Fibroblast of skin of scalp (primary cell): ENCODE results near the gene FAM117A. TPM values are rescaled to one million over a fixed set of nuclear protein-coding genes. Genes with fewer than 3 reads are reported as not detected.

Source experiments
- DNase-seq: peaks from one replicate; pipeline ENCODE4 v3.0.0-alpha.2; 2013
- polyA plus RNA-seq, 2 experiments: library from polyadenylated mRNA; unstranded; fragments of 120-200 nt; gene quantifications; one replicate each; pipeline ENCODE4 v1.2.1, GENCODE V29; 2013; ENCODE audit not compliant: insufficient read length in 2 of 2

FAM117A gene, protein sequence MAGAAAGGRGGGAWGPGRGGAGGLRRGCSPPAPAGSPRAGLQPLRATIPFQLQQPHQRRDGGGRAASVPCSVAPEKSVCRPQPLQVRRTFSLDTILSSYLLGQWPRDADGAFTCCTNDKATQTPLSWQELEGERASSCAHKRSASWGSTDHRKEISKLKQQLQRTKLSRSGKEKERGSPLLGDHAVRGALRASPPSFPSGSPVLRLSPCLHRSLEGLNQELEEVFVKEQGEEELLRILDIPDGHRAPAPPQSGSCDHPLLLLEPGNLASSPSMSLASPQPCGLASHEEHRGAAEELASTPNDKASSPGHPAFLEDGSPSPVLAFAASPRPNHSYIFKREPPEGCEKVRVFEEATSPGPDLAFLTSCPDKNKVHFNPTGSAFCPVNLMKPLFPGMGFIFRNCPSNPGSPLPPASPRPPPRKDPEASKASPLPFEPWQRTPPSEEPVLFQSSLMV
- 2.0 TPM for polyA plus RNA-seq (2013, experiment 1 of 2; ENCODE audit: insufficient read length)
- polyA plus RNA-seq (2013, experiment 2 of 2; ENCODE audit: insufficient read length), result 2.6 TPM

DNA sequence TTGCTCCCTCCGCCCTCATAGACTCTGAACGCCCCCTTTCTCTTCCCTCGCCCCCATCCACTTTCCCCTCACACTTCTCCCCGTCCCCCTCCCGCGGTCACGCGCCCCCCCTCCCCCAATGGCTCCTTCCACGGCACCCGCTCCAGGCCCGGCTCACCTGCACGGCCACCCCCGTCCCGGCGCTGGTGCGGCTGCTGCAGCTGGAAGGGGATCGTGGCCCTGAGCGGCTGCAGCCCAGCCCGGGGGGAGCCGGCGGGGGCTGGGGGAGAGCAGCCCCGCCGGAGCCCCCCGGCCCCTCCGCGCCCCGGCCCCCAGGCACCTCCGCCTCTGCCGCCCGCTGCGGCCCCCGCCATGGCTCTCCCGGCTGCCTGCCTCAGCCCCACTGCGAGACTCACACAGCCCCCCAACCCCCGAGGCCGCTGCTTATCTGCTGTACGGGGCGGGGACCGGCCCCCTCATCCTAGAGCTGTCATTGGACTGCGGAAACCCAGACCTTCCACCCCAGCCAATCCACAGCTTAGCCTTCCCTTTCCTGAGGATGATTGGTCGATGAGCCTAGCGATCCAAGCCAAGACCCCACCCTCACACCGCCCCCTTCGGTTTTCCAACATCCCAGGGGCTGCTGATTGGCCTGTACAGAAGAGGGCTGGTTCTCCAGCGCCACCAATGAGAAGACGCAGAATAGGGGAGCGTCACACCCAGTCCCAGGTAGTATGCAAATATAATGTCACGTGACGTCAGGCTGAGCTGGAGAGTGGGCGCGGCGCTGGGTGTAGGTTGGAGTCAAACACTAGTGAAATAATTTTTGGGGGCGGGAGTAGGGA lies at the start of gene FAM117A:
TSS of gene FAM117A (minus strand) at position 397 of the 824 bp plus-strand sequence. CDS start at position 353, 44 bp downstream.
- peak; percentile 96 for DNase-seq

DNA sequence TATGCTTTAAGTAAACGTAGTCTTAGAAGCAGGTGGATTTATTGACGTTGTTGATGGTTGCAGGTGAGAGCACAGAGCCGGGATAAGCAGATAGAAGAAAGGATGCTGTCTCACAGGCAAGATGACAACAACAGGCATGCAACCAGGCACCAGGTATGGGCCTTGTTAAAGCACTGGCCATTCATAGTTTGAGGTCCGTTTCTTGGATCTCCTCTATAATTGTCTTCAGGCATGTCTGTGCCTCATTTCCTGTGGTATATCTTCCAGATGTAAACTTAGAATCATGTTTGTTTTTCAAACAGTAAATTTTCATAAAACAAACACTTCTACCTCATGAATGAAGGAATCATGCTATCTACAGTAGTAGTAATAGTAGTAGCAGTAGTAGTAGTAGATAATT lies 45.1 kb upstream of the FAM117A start:
- no peak for DNase-seq

DNA sequence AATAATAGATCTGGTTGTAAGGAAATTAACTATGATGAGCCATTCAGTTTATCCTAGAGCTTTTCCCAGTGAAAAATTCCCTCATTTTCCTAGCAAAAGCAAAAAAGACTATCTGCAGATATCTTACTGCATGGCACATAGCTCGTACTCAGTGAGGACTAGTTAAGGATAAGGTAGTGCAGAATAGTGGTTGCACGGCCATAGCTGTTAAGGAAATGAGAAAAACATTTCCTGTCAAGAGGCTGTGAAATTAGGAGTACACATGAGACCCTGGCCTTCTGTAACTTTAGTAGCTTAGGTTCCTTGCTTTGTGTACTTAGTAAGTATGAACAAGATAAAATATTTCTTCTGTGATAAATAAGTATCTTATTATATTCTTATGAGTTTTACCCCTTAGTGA lies 34.8 kb upstream of the FAM117A start:
- no peak for DNase-seq

DNA sequence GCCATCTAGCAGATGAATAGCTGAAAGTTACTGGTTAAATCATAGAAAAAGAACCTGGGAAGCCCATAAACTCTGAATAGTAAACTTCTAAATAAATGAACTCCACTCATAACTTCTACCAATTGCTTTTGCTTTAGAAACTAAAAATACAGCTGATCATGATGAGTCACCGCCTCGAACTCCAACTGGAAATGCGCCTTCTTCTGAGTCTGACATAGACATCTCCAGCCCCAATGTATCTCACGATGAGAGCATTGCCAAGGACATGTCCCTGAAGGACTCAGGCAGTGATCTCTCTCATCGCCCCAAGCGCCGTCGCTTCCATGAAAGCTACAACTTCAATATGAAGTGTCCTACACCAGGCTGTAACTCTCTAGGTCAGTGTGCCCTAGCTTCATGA lies 34.3 kb upstream of the FAM117A start:
- DNase-seq, result no peak

DNA sequence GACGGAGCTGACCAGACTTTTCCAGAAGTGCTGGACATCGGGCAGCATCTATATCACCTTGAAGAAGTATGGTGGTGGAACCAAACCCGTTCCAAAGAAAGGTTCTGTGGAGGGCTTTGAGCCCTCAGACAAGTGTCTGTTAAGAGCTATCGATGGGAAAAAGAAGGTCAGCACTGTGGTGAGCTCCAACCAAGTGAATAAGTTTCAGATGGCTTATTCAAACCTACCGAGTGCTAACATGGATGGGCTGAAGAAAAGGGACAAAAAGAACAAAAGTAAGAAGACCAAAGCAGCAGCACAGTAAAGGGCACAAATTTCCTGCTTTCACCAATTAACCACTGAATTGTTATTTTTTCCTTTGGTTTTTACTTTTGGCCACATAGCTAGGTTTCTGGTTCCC lies 31.4 kb upstream of the FAM117A start:
- no peak for DNase-seq

DNA sequence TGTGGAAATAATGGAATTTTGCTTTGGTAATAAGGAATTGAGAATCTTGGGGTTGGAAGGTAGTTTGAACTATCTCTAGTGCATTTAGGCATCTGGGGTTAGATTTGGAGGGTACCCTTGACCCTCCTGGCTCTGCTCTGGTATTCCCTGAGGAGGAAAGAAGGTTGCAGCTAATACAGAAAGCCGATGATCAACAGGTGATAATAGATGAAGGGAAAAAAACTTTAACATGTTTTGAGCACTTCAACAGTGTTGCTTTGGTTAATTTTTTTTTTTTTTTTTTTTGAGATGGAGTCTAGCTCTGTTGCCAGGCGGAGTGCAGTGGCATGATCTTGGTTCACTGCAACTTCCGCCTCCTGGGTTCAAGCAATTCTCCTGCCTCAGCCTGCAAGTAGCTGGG lies 29.4 kb upstream of the FAM117A start:
- DNase-seq, result no peak

DNA sequence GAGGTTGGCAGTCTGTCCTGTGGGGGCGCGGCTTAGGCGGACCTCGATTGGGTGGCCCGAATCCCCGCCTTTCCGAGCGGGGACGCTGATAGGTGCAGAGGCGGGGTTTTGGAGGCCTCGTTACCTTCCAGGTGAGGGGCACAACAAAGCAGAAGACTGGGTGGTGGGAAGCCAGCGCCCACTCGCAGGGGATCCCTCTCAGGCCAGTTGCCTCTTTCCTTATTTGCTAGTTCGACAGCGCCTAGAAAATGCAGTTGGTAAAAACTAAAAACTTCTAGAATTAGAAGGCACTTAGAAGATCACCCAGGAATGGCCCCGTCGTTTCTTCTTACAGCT lies 25.3 kb upstream of the FAM117A start:
- DNase-seq, result no peak

DNA sequence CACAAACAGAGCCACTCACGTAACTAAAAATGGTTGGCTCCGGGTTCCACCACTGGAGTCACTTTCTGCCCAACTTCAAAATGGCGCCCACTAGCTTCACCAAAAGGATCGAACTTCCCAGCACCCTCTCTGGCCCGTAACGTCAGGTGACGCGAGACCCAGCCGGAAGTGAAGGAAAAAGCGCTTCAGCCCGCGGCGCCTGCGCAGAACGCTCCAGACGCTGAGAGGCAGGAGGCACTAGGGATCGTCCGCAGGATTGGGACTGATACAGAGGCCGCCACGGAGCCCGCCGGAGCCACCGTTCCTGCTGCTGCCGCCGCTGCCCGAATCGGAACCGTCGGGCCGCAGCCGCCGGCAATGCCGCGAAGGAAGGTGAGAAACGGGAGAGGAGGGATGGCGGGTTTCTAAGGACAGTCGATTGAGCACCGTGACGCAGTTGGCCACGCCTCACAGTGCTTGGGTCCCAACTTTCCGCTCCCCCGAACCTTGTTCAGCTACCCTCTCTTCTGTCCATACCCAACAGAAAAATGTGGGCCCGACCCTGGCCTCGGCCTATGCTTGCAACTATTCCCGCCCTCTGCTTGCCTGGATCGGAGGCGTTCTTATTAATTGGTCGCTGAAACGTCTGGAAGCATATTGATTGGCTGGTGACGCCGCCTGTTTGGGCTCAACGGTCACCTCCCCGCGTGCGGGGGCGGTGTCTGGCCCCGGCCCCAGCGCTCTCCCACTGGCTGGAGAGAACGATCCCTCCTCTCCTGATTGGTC lies 24.7 kb upstream of the FAM117A start, which contains the start of gene KAT7:
TSS of gene KAT7 (plus strand) at position 204 of the 765 bp plus-strand sequence. CDS start at position 358, 154 bp downstream.
- peak; percentile 100 for DNase-seq

DNA sequence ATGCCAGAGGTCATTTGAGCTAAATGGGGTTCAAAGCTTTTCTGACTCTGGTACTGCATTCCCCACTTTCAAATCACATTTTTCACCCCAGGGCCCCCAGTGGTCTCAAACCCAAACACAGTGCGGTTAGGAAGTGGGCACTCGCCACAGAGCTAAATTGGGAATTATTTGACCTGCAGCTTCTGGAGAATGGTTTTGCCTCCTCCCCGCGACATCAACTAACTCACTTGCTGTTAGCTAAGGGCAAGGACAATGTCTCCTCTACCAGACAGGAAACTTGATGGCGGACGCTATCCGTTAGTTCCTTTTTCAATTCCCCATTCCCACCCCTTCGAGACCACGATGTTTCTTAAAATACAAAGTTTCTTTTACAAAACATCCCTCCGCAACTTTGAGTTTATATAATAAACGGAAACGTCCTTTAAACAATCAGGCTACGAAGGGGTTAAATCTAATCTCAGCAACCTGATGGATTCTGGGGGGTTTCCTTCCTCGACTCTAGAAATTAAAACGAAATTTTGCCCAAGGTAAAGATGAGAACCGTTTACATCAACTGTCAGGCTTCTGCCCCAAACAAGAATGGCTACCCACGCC lies 24.1 kb upstream of the FAM117A start:
- DNase-seq, result peak; percentile 14

DNA sequence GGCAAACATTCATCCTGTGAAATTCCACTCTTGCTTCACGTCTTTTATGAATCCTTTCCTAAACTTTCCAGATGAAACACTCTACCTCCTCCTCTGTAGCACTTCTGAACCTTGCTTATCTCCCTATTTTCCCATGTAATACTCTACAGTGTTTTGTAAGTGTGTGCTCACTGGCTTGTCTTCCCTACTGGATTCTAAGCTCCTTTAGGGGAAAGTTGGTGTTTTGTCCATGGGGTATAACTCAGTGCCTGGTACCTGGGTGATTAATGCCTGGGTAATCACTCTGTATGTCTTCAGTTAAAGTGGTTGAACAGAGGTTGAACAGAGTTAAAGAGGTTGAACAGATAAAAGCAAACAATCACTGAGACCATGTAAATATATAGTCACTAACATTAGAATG lies 20.7 kb upstream of the FAM117A start:
- no peak for DNase-seq

DNA sequence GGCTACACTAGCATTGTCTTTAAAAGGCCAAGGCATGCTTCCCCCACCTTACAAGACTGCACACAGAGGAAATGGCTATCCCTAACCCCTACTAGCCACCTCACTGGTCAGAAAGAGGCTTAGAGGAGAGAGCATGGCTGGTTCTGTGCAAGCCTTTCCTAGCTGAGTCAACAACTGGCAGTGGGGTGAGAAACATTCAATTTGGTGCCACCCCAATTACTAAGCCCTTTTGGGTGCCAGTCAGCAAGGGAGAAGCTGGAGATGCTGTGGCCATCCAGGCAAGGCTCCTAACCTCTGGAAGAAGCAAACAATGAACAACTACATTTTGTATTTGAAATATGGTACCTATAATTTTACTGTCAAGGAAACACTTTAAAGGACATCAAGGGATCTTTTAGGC lies 19.9 kb upstream of the FAM117A start:
- DNase-seq, result no peak

DNA sequence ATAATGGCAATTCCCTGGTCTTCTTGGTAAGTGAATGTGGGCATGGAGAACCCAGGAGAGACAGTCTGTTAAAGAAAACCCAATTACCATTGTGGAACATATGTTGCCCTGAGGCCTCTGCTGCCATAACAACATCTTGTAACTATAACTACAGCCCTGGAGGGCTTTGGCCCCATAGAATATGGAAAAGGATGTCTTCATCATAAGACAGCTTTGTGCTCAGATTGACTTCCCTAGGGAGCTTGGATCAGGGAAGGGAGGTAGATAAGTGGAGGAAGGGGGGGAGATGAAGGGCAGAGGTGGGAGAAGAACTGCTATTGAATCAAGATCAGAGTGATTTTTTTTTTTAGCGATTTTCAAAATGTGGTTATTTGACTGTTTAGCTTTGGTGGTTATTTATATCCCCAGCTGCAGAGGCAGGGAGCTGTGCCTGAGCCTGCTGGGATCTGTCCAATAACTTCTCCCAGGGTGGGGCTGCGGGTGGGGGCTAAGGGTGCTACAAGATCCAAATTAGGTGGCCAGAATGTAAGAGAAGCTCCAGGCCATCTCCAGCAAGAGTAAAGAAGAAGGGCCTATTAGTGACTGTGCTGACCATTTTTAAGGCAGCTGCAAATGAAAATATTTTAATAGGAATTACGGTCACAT lies 19.3 kb upstream of the FAM117A start:
- DNase-seq, result no peak

DNA sequence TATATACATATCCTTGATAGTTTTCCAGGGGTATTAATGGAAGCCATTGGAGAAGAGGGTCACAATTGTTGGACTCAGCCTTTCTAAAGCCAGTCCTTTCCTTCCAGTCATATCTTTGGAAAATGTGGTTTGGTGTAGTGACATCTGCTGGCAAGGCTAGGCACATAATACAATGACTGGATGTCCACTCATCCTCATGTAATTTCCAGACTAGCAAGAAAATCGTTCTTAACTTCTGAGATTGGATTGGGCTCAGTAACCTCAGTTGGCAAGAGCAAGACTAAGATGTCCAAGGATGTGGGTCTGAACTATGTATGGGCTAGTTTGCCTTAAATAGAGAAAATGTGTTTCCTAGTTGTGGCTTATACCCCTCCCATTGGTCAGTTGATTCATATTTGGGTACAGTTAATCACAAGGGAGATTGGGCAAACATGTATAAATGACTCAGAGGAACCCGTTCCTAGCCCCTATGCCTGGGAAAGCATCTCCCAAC lies 15.9 kb upstream of the FAM117A start:
- peak; percentile 83 for DNase-seq

DNA sequence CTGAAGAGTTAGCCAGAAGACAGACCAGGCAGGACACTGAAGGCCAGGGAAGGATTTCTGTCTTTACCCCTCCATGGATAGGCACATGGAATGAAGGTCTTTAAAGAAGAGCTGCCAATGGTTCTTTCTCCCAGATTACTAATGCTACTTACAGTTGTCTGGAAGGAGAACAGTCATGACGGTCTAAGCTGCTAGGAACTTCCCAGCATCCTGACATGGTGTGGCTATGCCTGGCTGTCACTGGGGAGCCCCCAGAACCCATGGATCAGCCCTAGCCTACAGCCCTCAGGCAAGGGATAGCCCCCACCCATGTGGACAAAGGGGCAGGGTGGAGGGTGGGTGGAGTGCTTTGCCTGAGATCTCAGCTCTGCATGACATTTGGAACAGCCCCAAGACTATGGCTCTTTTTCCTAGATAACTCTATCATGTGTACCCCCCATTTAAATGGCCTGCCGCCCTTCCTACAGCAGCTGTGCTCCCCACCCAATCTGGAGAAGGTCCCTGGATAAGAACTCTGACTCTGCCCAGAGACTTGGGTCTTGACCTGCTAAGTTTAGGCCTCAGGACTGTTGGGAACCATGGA lies 15.3 kb upstream of the FAM117A start:
- DNase-seq, result no peak

DNA sequence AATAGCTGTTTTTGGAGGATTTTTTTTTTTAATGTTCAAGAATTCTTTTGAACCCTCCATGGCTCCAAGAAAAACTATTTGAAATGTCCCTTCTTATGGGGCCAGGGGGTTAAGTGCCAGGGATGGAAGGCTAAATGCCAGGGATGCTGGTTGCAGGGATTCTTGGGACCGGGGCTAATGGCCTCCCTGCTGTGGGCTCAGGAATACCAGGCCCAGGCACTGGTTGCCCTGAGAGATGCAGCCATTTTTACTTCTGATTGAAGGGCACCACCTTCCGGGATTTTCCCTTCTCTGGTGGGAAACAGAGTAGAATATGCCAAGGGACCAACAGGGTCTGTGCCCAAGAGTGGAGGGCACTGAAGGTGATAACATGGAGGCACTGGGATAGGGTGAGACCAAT lies 13.6 kb upstream of the FAM117A start:
- DNase-seq, result no peak

DNA sequence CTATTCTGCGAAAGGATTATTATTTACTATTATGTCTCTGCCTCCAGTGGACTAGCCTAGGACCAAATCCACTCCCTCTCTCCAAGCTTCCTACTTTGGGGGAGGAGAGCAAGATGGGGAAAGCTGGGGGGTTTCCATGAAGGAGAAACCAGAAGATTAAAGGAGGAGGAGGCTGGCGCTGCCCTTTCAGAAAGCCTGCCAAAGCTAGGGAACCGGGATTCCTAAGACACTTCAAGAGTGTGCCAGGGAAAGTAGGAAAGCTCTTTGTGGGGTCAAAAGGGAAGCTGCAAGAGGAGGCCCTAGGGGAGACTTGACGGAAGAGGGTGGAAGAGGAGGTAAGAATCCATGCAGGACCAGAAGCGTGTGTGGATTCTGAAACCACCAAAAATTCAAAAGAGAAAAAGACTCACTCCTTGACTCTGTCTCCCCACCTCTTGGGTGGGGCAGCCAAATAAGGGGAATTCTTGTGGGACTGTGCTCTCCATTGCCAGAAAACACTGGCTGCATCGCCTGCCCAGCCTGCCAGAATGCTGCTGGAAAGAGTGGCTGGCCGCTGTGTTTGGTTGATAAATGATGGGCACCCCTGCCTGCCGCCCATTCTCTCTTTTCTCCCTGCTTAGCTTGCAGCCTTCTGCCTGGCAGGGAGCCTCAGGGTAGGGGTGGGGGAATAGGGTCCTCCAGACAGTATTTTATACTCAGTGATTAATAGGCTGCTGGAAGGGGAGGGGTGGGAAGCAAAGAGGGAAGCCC lies 12.8 kb upstream of the FAM117A start:
- no peak for DNase-seq

DNA sequence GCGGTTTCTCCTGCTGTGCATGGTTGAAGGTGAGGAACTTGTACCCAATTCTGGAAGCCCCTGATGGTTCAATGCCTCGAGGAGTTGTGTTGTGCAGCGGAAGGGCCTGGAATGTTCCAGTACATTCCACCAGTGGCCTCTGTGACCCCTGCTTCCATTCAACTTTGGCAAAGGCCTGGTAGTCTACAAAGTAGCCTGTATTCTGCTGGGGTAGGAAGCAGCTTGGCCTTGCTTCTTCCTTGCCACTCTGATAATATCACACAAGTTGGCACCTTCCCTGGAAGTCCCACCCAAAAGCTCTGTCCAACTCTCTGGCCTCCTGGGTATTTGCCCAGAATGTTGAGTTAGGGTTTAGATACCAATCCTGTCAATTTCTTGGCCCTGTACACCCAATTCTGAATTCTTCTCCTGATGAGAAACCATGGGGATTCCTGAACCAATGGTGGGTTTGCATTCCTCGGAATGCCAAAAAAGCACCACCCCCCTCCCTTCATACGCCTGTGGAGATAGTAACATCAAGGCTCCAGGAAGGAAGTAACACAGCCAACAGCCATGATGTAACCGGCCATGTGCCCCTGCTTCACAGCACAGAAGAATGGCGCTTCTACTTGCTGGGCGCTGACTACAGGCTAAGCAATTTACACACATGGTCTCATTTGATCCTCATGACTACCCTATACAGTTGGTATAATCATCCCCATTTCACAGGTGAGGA lies 11.8 kb upstream of the FAM117A start:
- DNase-seq, result no peak

DNA sequence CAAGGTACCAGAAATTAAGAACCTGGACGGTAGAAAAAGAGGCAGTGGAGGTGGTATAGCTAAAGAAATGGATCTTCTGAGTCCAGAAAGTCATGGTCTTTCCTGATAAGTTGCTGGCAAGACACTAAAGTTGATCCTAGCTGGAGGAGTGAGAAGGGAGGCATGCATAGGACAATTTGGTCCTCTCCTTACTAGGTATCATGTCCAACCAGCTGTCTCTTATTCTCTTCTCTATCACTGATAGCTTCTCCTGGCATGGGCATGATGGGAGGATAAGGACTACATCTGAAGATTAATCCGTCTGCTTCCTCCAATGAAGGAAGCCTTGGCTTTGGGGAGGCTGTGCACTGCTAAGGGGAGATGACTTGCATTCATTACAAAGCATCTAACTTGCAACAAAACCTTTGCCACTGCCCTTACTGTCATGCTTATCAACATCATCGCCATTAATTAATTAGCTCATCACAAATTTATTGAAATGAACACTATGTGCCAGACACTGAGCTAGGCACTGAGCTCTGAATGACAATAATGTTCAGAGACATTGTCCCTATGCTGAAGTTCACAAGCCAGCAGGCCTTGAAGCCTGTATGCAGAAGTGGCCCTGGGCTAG lies 3.1 kb upstream of the FAM117A start:
- DNase-seq, result no peak

DNA sequence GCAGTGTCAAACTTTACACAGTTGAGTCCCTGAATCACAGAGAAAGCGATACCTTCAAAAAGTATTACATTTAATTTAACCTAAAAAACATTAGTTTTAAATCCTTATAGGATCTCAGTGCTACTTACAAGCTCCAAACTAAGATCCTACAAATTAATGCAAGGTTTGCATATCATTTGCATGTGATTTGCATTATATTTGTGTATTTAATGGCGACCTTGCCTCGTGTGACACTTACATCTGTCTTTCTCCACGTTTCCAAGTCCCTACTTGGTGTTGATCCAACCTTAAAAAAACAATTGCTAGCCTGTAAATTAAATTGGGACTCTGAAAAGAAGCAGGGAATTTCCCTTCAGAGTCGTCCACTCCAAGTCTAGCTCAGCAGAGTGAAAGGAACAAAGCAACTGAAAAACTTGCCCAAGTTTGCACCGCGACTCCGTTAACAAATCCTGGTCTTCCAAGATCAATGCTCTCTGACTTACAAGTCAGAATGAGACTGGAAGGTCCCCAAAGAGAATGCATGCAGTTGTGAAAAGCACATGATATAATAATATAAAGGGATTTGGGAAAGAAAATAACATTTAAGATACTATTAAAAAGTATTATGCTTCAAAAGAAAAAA lies 739 bp upstream of the FAM117A start:
- no peak for DNase-seq
